UCSD-AML1 (cell line): ENCODE data around the gene LRRC45.

Experiments used
- DNase-seq: peaks from one replicate; lab custom pipeline; 2025; ENCODE audit not compliant: unreplicated experiment; lab: John Stamatoyannopoulos, UW

LRRC45 gene

DNA sequence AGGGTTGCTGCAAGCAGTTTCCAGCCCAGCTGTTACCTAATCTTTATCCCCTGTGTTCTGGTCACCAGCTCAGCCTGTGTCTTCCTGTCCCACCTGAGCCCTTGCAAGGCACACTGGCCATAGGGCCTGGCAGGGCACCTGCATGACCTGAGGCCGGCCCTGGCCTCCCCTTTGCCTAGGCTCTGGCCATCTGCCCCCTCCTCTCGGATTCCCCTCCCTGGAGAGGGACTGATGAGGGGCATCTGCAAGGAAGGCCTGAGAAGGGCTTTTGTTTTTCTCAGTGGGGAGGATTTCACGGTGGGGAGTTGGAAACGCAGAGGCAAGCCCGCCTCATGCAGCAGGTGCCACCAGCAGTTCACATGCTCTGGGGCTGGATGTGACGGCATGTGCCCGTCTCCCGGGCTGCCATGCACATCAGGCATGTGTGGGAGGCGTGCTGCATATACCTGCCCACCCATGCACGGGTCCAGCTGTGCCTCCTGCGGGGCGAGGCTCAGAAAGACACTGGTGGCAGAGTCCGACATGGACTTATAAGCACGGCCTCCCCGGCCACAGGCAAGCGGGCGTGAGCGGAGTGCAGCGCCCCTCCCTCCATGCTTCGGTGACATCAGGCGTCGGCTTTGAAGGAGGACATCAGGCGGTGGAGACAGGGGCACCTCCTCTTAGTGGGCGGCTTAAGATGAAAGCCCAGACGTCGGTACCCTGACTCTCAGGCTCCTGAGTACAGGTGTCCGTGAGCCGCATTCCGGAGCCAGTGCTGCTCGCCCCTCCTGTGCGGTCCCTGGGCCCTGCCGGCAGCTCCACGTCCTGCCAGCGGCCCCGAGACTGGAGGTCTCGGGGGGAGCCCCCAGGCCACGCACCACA is 29.1 kb upstream of the LRRC45 start:
- no peak for DNase-seq

- DNase-seq, result no peak
These were observed 28.3 kb upstream of the LRRC45 start for GRCh38 chr17:81994593-81995462.

GRCh38 chr17:81995463-81996231 is 27.5 kb upstream of the LRRC45 start:
- no peak for DNase-seq

GRCh38 chr17:81996232-81996756 is 26.8 kb upstream of the LRRC45 start:
- no peak for DNase-seq

DNA sequence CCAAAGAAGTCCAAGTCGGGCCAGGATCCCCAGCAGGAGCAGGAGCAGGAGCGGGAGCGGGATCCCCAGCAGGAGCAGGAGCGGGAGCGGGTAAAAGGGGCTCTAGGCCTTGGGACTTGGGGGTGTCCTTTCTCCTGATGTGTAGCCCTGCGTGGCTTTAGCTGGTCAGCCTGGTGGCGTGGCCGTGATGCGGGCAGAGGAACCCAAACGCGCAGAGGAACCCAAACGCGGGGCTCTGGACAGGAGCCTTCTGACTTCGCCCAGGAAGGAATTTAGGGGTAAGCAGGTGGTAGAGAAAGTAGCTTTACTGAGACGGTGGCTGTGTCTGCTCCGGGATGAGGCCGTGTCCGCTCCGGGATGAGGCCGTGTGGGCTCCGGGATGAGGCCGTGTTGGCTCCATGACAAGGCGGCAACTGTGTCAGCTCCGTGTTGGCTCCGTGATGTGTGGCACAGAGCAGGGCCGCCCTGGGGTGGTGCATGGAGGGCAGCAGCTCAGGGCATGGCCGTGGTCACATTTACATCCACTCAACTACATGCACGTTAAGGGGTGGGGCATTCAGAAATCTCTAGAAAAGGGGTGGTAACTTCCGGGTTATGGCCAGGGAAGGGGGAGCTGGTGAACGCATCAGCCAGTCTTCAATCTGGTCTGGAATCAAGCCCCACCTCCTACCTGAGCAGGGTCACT is 26.2 kb upstream of the LRRC45 start:
- DNase-seq, result no peak

DNA sequence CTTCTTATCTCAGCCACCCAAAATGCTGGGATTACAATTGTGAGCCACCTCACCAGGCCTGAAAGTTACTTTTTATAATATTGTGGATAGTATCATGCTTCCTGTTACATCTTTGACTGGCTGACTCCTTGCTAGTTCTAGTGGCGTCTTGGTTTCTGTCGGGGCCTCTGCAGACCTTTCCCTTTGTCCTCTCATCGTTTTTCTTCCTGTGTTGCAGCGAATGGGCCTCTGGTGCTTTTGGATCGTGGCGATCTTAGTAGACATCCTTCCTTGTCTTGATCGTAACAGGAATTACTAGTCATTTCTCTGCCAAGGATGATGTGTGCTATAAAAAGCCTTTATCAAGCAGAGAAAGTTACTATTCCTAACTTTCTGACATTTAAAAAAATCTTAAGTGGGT is 24.9 kb upstream of the LRRC45 start:
- DNase-seq, result no peak

GRCh38 chr17:81998691-81999438 is 24.2 kb upstream of the LRRC45 start:
- no peak for DNase-seq

- no peak for DNase-seq
These were observed 23.5 kb upstream of the LRRC45 start for GRCh38 chr17:81999587-81999975.

DNA sequence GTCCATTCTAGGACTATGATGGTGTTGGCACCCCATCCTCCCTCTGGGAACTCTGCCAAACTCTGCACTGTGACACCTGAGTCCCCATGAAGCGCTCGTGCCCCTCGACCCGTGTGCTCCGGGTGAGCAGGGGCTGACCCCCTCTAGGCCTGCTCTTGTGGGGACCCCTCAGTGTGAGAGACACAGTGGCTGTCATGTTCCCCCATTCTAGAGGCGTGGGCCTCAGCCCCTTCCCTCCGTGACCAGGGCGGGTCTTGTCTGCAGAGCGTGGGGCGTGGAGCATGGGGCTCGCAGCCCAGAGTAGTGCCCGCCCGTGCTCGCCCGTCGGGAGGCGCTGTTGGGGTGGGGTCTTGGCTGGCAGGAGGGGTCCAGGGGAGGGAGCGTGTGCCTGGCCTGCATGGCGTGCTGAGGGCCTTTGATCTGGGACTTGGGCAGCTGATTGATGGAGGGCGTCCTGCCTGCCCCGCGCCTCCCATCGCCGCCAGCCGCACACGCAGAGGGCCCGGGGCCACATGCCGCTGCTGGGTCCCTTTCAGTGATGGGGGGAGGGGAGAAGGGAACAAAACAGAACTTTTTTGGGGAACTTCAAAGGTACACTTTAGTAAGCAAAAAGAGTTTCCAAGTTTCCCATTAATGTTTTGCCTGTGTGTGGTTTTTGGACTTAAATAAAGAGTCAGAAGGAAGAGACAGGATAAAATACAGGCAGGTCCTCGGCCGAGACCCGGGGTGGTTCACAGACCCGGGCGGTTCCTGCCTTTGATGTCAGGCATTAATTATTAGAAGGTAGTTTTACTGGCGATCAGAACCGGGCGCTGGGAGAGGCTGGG is 22.9 kb upstream of the LRRC45 start:
- DNase-seq, result no peak

- no peak for DNase-seq
These were observed 22.1 kb upstream of the LRRC45 start for GRCh38 chr17:82000803-82001570.

DNA sequence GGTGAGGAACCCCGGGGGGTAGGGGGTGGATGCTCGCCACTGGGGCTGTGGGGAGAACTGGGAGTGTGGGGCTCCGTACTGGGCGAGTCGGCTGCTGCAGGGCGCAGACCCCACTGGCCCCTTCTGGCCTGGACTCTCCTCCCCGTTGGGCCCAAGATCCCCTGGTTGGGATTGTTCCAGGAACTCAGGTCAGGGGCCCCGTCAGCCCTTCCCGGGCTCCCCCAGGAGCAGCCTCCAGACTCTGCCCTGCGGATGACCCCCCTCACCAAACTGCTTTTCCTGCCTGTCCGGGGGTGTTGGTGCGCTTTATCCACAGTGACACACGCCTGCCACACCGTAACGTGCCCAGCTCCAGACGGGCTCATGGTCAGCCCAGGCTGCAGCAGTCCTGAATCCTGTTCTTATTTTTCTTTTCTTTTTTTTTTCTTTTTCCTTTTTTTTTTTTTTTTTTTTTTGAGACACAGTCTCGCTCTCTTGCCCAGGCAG is 21.5 kb upstream of the LRRC45 start:
- DNase-seq, result no peak

- no peak for DNase-seq
These were observed 19.4 kb upstream of the LRRC45 start for GRCh38 chr17:82003411-82004381.

DNA sequence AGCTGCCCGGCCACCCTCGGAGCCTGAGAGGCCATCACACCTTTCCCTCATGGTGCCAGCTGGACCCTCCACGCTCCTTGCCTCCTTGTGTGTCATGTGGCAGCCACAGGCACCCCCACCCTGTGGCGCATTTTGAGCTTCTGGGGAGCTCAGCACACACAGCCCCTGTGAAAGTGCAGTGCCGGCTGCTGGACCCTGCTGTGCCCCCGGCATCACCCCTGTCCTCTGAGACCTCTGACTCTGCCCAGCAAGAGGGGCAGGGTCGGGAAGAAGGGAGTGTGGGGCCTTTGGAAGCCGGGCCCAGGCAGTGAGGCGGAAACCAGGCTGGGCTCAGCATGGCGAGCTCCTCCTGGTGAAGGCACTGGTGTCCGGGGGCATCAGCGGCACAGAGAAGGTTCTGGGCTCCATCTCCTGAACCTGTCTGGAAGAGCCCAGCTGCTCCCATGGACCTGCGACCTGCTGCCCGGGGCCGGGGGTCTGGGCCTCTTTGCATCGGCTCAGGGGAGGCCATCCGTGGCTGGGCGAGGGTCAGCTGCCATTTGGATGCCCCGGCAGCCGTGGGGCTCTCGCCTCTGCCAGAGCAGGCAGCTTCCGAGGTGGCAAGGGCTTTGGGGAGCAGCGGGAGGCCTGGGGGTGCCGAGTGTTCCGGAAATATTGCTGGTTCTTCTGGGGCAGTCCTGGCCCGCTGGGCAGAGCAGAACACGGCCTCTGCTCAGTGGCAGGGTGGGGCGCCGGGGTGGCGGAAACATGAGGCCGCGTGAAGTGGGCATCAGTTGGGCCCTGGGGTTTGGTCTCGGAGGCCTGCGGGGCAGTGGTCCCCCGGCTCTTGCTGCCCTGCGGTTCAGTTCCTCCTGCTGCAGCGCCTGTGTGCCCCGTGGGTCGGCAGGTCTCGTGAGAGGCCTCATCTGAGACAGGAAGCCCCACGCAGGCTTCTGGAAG is 18.3 kb upstream of the LRRC45 start:
- DNase-seq, result no peak

DNA sequence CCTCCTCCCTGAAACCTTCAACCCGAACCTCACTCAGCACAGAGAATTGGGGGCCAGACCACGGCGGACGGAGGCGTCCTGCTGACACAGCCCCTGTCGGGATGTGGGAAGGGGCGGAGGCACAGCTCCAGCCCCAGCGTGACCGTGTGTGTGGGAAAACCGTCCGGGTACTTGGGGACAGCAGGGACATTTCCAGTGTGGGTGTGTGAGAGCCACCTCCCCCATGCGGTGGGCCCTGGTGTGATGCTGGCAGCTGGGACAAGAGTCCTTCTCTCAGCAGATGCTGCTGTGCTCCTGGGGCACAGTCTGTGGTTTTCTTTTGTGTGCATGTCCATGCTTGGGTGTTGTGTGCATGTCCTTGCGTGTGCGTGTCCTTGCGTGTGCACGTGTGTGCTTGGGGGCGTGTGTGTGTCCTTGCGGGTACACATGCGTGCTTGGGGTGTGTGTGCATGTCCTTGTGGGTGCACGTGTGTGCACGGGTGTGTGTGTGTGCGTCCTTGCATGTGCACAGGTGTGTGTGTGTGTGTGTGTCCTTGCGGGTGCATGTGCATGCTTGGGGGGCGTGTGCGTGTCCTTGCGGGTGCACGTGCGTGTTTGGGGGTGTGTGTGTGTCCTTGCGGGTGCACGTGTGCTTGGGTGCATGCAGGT is 17.3 kb upstream of the LRRC45 start:
- no peak for DNase-seq

- DNase-seq, result no peak
These were observed 16.5 kb upstream of the LRRC45 start for GRCh38 chr17:82006468-82007227.
